NCI-H748 (cell line): Measurements from ENCODE around the gene LGR5.
"Not testable (repeated sequence)": the region's sequence is repeated elsewhere in the genome, so short reads cannot be mapped to it uniquely, and the experiment has no call there.

Experiments
- DNase-seq: peaks from one replicate; lab custom pipeline; 2025; ENCODE audit not compliant: unreplicated experiment; lab: John Stamatoyannopoulos, UW

LGR5 gene

DNA sequence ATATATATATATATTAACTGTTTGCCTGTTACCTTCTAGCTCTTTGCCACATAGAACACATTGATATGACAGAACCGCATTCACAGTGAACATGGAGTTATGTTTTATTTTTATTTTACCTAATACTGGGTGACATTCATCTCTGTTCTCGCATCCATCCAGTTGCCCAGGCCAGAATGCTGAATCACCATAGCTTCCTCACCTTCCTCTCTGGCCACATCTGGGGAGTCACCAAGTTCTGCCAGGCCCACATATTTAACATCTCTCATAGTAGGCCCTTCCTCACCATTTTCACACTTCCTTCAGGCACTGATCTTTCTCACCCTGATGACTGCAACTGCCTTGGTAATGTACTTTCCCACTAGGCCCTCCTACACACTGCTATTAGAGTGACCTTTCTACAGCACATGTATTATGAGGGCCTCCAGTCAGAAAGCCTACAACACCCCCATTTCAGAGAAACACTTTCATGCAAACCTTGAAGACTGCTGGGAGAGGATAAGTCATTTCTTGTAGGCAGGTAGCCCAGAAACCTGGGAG, 106.8 kb downstream of the LGR5 start:
- DNase-seq: no peak

DNA sequence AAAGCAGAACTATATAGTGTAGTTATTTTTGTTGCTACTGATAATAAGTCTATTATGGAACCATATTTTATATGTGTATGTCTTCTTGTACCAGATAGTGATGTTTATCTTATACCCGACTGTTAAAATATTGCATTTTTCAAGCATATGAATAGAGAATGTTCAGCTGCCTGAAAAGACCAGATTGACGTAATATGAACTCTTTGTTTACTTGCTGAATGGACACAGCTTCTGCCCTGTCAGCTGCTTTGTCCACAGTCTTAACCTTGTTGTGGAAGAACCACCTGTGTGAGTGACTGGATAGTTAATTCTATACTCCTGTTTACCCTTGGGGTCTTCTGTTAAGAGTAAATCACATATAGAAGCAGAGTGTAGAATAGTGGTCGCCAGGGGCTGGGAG, 109.3 kb downstream of the LGR5 start:
- DNase-seq: peak; percentile 75

DNA sequence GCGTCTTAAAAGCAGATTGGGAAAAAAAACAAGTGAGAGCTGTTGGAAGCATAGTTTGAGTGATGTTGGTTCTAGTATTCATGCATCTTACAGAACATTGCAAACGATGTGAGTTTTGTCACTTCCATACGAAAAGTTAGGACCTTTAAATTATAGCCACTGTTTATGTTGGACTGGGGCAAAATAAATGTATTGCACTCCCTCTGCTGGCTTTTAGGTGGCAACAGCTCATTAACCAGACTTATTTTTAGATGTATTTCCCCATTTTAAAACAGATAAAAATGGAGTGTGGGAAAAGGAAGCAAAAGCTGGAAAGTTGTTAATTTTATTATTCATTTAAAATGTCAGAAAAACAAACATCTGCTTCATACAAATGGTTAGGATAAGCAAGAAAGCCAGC, 111.9 kb downstream of the LGR5 start:
- DNase-seq: peak; percentile 57

DNA sequence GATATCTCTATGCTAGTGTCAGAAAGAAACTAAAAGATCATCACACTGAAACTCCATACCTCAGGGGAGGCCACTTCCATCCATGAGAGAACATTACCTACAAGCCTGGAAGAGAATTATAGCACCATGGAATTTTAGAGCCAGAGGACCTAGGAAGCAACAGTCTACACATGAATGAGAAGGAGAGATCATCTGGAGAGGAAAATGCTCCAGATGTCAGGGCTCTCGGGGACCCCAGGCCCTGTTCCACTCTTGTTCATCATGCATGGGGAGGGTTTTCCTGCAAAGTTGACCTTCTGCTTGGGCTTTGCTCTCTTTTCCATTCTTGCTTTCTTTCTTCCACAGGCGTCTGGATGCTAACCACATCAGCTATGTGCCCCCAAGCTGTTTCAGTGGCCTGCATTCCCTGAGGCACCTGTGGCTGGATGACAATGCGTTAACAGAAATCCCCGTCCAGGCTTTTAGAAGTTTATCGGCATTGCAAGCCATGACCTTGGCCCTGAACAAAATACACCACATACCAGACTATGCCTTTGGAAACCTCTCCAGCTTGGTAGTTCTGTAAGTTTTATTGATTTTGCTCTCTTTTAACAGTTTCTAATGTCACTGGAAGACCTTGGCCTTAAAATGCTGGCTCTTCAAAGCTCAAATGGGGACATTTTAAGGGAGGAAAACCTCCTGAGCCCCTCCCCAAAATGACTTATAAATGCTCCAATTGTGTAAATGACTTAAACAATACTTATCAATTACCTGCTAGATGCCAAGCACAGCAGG, 113.3 kb downstream of the LGR5 start:
- DNase-seq: no peak

DNA sequence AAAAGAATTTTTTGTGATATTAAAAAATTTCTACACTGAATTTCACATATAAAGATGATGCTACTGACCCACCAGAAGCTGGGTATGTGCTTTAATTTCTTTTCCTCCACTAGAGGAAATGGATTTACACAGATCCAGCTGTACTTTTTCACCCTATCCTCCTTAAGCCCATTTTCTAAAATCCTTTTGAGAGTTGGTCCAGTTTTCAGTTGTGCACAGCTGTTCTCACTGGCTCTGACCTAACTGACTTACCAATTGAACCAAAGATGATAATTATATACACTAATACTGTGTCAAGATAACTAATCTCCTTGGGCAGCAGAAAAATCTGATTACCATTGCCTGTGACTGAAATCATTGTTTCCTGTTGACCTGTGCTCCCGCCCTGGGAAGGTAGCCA, 115.6 kb downstream of the LGR5 start:
- no peak for DNase-seq

DNA sequence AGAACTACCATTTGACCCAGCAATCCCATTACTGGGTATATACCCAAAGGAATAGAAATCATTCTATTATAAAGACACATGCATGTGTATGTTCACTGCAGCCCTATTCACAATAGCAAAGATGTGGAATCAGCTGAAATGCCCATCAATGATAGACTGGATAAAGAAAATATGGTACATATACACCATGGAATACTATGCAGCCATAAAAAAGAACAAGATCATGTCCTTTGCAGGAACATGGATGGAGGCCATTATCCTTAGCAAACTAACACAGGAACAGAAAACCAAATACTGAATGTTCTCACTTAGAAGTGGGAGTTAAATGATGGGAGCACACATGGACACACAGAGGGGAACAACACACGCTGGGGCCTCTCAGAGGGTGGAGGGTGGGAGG, 116.2 kb downstream of the LGR5 start:
- DNase-seq: not testable (repeated sequence)

DNA sequence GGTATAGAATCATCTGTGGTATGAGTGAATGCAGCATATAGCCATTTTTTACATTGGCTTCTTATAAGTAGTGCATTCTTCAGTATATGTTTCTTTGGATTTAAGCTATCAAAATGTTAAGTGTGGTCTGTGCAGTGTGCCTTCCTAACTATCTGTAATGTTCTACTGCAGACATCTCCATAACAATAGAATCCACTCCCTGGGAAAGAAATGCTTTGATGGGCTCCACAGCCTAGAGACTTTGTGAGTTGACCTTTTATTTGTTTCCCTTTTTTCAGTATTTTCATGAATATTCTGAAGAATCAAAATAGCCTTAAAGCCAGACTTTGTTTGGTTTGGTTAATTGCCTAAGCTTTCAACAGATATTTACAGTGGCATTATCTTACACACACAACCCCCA, 116.8 kb downstream of the LGR5 start:
- no peak for DNase-seq

DNA sequence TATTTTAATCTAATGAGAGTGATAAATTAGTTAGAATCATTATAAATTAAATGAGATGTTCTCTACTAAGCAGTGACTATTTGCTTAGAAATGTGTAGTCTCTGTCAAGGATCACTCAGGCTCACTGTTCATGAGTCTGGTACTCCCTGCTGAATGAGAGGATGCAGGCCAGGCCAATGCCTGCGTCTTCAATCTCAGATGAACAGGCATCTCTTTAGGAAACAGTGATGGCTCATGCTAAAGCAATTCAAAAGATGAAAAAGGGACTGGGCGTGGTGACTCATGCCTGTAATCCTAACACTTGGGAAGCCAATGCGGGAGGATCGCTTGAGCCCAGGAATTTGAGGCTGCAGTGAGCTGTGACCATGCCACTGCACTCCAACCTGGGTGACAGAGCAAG, 117.3 kb downstream of the LGR5 start:
- peak; percentile 52 for DNase-seq

DNA sequence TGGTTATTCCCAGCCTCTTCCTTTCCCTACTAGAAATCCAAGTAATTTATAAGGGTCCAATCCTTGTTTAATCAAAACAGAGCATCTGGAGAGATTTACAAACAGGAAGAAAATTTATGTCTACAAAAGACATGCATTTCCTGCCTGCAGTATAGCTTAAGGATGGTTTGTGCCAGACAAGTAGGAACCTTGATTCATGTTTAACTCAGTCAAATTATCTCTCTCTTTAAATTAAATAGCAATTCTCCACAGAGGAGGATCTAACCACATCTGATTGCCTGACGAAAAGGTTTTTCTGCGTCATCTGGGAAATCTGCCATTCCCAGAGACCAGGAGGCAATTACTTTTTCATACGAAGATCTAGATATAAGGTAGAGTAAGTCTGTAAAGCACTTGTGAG, 118.8 kb downstream of the LGR5 start:
- no peak for DNase-seq

DNA sequence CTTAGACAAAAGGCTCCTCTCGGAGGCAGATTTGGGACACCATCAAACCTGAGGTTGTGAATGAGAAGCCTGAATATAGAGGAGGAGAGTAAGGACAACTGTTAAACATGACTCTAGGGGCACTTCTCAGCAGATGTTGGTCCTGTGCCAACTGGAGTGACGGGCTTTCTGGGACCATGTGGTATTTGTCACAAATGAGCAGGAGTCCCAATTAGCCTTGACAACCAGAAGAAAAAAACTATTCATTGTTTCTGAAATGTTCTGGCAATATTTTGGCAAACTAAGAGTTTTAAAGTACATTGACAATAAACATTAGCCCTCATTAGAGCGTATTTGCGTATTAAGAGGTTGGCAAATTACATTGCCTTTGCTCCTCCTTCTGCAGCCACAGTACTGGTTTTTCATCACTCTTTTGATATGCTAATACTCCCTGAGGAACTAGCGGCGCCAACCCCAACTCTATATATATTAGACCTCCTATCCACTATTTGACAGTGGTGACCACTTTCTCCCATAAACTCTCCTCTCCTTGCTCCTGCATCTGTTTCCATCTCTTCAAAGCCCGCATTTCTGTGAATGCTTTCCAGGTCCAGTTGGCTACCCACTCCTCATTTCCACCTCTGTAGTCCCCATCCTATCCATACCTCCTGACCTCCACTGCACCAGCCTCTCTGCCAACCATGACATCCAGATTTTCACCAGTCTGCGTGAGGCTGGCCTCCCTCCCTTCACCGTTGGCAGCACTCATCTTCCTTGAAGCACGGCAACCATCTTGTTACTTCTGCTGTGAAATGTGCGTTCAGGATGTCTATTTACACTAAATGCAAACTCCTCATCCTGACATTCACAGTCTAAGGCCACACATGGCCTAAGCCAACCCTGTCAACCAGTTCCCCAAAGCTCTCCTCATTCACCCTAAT, 123.3 kb downstream of the LGR5 start:
- peak; percentile 50 for DNase-seq

DNA sequence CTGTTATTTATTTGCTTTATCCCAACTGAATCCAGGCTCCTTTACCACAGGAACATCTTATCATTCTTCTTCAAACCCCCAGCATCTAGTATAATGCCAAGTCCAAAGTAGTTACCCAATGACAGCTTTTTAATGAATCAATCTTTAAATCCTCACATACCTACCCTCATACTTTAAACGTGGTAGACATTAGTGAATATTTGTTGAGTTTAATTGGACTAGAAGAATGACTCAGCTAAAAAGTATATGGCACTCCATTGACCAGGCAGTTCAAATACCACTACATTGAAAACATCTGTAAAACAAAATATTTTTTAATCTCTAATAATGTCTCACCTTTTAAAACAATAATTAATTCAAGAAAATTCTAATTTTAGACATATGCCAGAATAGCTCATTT, 125.9 kb downstream of the LGR5 start:
- DNase-seq: no peak

DNA sequence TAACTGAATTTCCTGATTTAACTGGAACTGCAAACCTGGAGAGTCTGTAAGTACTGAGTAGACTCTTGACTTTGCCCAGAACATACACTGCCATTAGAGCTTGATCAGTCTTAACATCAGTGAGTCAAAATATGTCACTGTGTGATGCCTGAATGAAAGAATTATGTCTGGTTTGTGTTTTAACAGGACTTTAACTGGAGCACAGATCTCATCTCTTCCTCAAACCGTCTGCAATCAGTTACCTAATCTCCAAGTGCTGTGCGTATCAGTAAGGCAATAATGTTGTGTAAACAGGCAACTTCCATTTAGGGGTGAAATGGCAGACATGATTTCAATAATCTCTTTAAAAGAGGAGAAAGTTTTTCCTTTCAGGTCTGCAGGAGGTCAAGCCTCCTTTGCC, 127.1 kb downstream of the LGR5 start:
- DNase-seq: no peak

DNA sequence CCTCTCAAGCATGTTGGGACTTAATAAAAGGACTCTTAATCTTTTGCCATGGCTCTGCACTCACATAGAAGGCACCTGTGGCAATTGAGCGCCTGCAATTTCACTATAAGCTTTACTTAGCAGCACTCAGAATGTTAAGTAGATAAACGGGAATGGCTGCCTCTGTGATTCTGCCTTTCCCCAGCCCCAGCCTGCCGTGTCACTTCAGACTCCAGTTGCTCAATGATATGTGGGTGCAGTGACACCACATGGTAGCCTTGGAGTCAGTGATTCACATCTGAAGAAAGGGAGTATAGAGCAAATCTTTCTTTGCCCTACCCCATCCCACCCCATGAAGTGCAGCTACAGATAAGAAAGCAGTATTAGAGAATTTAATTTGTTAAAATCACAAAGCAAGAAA, 127.9 kb downstream of the LGR5 start:
- DNase-seq: peak; percentile 11

DNA sequence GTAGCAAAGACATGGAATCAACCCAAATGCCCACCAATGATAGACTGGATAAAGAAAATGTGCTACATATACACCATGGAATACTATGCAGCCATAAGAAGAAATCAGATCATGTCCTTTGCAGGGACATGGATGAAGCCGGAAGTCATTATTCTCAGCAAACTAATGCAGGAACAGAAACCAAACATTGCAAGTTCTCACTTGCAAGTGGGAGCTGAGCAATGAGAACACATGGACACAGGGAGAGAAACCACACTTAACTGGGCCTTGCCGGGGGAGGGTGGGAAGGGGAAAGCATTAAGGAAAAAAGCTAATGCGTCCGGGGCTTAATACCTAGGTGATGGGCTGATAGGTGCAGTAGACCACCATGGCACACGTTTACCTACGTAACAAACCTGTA, 130.3 kb downstream of the LGR5 start:
- DNase-seq: not testable (repeated sequence)

DNA sequence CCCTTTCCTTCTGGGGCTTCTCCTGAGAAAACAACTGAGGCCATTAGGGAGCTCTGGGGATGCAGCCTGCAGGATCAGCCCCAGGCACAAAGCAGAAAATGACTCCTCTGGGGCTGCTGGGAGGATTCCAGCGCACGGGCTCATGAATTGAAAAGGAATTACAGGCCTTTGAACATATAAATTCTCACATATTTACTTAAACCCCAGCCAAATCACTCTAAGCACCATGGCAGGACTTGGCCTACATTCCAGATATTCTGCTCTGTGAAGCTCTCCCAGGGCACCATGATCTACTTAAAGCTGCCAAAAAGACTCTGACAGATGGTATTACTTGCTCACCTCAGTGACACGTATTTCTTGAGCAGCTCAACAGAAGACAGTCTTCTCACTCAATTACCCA, 136.9 kb downstream of the LGR5 start:
- no peak for DNase-seq

DNA sequence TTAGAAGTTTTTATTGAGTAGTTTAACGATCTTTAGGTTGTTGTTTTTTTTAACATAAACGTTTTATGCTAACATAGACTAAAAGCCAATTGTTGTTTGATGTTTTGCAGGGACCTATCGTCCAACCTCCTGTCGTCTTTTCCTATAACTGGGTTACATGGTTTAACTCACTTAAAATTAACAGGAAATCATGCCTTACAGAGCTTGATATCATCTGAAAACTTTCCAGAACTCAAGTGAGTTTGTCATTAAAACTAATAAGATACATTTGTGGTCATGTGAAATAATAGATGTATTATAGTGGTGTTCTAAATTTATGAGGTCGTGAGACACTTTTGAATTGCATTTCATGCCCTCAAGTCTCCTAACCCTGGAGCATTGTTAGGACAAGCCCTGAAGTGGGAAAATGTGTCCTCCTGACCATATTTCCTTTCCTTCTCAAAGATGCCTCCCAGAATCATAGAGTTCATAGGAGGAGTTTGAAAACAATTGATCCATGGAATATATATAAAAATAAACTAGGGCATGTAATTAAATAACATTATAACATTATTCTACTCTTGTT, 139.2 kb downstream of the LGR5 start:
- DNase-seq: no peak

DNA sequence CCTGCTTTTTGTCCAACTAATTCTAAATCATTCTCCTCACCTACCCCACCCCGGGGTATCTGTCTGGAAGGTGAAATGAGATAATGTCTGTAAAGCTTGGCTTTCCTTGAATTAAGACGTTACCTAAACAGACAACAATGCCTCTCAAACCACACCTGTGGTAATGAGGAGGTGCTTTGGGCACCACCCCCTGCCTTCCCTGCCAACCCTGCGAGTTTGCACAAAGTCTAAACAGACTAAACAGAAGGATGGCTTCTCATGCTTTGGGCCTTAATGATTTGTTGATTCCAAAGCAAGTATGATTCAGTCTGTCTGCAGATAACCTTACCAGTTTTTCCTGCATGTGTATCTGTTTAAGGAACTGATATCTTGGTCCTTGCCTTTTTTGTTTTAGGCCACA, 141.6 kb downstream of the LGR5 start:
- peak; percentile 14 for DNase-seq

DNA sequence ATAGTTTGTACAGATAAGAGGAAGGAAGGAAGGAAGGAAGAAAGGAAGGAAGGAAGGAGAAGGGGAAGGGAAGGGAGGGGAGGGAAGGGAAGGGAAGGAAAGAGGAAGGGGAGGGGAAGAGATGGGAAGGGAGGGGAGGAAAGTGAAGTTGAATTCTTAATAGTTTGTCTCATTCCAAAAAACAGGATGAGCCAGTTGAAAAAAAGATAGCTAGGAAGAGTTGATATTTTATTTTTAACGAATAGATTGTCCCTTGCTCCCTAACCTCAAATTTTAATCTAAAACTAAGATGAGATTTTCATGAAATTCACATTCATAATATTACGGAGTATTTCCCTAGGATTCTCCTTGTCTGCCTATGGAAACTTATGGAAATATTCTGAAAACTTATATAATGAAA, 143.3 kb downstream of the LGR5 start:
- no peak for DNase-seq

DNA sequence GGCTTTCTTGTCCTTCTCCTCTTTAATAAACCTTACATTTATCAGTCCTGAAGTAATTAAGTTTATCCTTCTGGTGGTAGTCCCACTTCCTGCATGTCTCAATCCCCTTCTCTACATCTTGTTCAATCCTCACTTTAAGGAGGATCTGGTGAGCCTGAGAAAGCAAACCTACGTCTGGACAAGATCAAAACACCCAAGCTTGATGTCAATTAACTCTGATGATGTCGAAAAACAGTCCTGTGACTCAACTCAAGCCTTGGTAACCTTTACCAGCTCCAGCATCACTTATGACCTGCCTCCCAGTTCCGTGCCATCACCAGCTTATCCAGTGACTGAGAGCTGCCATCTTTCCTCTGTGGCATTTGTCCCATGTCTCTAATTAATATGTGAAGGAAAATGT, 144.8 kb downstream of the LGR5 start:
- no peak for DNase-seq

DNA sequence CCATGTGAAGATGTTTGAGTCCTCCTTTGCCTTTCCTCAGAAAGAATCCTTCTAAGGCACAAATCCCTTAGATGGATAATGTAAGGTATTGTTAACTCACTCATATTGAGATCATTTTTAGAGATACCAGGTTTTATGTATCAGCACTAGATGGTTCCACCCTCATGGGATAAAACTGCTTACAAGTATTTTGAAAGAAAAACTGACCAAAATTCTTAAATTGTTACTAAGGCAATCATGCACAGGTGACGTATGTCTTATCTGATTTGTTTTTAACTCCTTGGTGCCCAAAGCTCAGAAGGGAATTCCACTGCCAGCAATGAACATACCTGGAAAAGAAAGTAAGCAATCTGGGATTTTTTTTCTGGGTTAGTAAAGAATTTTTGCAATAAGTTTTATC, 145.6 kb downstream of the LGR5 start:
- DNase-seq: no peak

DNA sequence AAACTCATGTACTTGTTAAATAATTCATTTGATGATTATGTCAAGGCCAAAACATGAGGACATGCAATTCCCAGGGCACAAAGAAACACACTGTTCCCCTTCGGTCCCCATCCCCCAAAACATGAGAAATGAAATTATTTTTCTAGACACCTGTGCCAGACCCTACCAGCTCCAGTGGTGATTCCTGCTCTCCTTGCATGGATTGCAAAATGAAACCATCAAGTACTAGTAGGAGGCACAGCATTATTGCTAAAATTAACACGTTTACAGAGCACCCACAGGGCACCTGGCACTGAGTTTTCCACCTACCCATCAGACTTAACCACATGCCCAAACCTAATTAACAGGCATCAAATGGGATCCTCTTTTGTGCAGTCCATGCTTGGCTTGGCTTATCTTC, 147.4 kb downstream of the LGR5 start:
- DNase-seq: no peak

DNA sequence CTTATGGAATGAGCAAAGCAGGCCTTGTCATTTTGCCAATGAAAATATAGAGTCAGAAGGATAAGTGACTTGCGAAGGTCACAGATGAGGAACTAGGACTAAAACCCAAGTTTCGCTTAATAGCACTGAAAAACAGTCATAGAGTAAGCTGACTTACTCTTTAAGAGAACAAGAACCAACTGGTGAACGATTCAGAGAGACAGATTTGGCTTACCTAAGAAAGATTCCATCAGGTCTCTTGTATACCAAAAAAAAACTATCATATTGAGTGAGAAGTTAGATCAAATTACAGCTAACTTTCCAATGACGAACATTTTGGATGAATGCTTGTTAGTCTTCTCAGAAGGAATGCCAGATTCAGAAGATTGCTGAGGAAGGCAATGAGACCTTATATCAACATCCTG, 149.9 kb downstream of the LGR5 start:
- no peak for DNase-seq
